Activated CD4-positive, alpha-beta T cell treated with anti-CD3 and anti-CD28 coated beads, Interleukin-2, amount 50 U/mL, for 1 hour (primary cell): ENCODE measurements around the gene NUDT3.

Experiments
- DNase-seq: peaks from one replicate; pipeline ENCODE4 v3.0.0-alpha.2; 2020

Gene NUDT3

GRCh38 chr6:34317882-34318498, 74.5 kb downstream of the NUDT3 start:
- no peak for DNase-seq

- no peak for DNase-seq
Measured at GRCh38 chr6:34317172-34317477, 75.3 kb downstream of the NUDT3 start.

GRCh38 chr6:34316431-34317171, 75.9 kb downstream of the NUDT3 start:
- no peak for DNase-seq

GRCh38 chr6:34315780-34316179, 76.7 kb downstream of the NUDT3 start:
- no peak for DNase-seq

- no peak for DNase-seq
Measured at GRCh38 chr6:34315256-34315655, 77.2 kb downstream of the NUDT3 start.

- no peak for DNase-seq
Measured at GRCh38 chr6:34312259-34312658, 80.2 kb downstream of the NUDT3 start.

- DNase-seq, result no peak
Measured at GRCh38 chr6:34310817-34311216, 81.7 kb downstream of the NUDT3 start.

GRCh38 chr6:34308483-34308882, 84.0 kb downstream of the NUDT3 start:
- no peak for DNase-seq

- no peak for DNase-seq
Measured at GRCh38 chr6:34305982-34306708, 86.3 kb downstream of the NUDT3 start.

GRCh38 chr6:34305497-34305896, 87.0 kb downstream of the NUDT3 start:
- DNase-seq, result no peak

- no peak for DNase-seq
Measured at GRCh38 chr6:34304164-34304563, 88.3 kb downstream of the NUDT3 start.

- DNase-seq, result no peak
Measured at GRCh38 chr6:34302929-34303328, 89.5 kb downstream of the NUDT3 start.

GRCh38 chr6:34301408-34301807, 91.1 kb downstream of the NUDT3 start:
- no peak for DNase-seq

- DNase-seq, result no peak
Measured at GRCh38 chr6:34300332-34300751, 92.1 kb downstream of the NUDT3 start.

- no peak for DNase-seq
Measured at GRCh38 chr6:34298941-34299340, 93.5 kb downstream of the NUDT3 start.

- no peak for DNase-seq
Measured at GRCh38 chr6:34295721-34296120, 96.7 kb downstream of the NUDT3 start.

- no peak for DNase-seq
Measured at GRCh38 chr6:34292954-34293353, 99.5 kb downstream of the NUDT3 start.

- no peak for DNase-seq
Measured at GRCh38 chr6:34289137-34289536, 103.3 kb downstream of the NUDT3 start.

GRCh38 chr6:34288581-34288980, 103.9 kb downstream of the NUDT3 start:
- DNase-seq, result no peak

- DNase-seq, result no peak
Measured at GRCh38 chr6:34285448-34286164, 106.9 kb downstream of the NUDT3 start.

GRCh38 chr6:34284563-34285447, 107.7 kb downstream of the NUDT3 start:
- DNase-seq, result no peak

GRCh38 chr6:34281702-34282334, 110.7 kb downstream of the NUDT3 start:
- no peak for DNase-seq
